Measurements from ENCODE around the gene EIF3L.
A peak's percentile ranks its signal among the peaks of the same experiment; 100 is the strongest.

The EIF3L gene

DNA sequence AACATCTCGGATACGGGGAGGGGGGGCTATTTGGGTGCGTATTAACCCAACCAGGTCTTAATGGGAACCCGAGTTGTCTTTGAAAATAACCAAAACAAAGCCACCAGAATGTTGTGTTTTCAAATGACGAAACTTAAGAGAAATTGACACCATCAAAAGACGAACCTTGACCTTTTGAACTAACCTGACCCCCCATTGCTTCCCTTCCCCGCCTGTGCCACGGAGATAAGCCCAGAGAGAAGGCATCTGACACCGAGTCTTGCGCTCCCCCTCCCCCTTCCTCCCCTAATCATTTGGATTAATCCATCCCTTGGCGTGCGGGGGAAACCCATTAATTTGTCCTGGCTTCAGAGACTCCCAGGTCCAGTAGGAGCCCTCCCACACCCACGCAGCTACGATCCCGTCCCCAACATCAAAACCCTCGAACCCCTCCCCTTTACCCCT lies 46.0 kb upstream of the EIF3L start:
- Histone ChIP-seq H3K4me1 (ENCODE audit: low read depth, poor library complexity, severe bottlenecking) (peaks cover 26% of the 10 kb centered on the region), H3K27ac (no peak overlapping the region), H3K9ac (no peak overlapping the region), H4K20me1 (ENCODE audit: insufficient read depth) (no peaks in the 10 kb centered on the region), H3K27me3 (ENCODE audit: insufficient read depth, low read depth) (peaks cover 50% of the 10 kb centered on the region), H3K4me2 (peak overlapping the region; percentile 89; the same call in 1 of the 2 replicates), H3K36me3 (ENCODE audit: insufficient read depth) (no peaks in the 10 kb centered on the region), H3K4me3 (IDR thresholded peaks at IDR 0.05; ENCODE audit: insufficient read depth, low read depth, low read length) (no peak overlapping the region), H2AFZ (ENCODE audit: low read depth) (peak overlapping the region; percentile 76; the same call in 1 of the 2 replicates), H3K79me2 (ENCODE audit: insufficient read depth, low read depth) (no peaks in the 10 kb centered on the region)
- TF ChIP-seq CTCF (conservative IDR thresholded peaks at IDR 0.05; ENCODE audit: low read depth, low read length), result no peak

- no peaks in the 10 kb centered on the region for H3K79me2 ChIP-seq (ENCODE audit: insufficient read depth, low read depth)
- H3K4me1 ChIP-seq (ENCODE audit: low read depth, poor library complexity, severe bottlenecking), result peaks cover 29% of the 10 kb centered on the region
- TF ChIP-seq CTCF (conservative IDR thresholded peaks at IDR 0.05; ENCODE audit: low read depth, low read length), result no peak
- no peaks in the 10 kb centered on the region for H4K20me1 ChIP-seq (ENCODE audit: insufficient read depth)
- peaks cover 50% of the 10 kb centered on the region for H3K27me3 ChIP-seq (ENCODE audit: insufficient read depth, low read depth)
- no peak overlapping the region for H3K27ac ChIP-seq
- H3K36me3 ChIP-seq (ENCODE audit: insufficient read depth), result no peaks in the 10 kb centered on the region
- no peak overlapping the region for H3K9ac ChIP-seq
- no peak overlapping the region for H2AFZ ChIP-seq (ENCODE audit: low read depth)
- no peak overlapping the region for H3K4me3 ChIP-seq (IDR thresholded peaks at IDR 0.05; ENCODE audit: insufficient read depth, low read depth, low read length)
- H3K4me2 ChIP-seq, result no peak overlapping the region
These were observed 45.4 kb upstream of the EIF3L start for GRCh38 chr22:37803639-37804351.

DNA sequence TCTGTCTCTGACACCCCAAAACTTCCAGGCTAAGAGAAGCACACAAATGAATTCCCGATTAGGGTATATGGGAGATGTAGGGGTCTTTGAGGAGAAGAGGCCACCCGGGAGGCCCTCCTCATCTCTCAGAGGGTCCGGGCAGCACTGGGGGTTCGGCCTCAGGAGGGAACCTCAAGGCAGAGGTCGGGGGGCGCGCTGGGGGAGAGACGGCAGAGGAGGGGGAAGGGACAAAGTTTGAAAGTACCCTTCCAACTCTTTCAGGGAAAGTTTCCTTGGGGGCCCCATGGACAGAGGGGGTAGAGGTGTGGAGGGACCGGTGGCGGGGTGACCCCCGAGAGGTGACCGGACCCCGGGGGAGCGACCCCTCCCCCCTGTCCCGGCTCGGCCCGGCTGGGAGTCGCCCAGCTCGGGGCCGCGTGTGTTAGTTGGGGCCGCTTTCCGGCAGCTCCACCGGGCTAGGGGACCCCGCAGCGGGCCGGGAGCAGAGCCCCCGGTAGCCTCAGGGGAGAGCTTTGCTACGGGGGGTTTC lies 44.8 kb upstream of the EIF3L start:
- no peak overlapping the region for H2AFZ ChIP-seq (ENCODE audit: low read depth)
- no peaks in the 10 kb centered on the region for H4K20me1 ChIP-seq (ENCODE audit: insufficient read depth)
- no peak for TF ChIP-seq CTCF (conservative IDR thresholded peaks at IDR 0.05; ENCODE audit: low read depth, low read length)
- H3K4me3 ChIP-seq (IDR thresholded peaks at IDR 0.05; ENCODE audit: insufficient read depth, low read depth, low read length), result no peak overlapping the region
- peak overlapping the region; percentile 53; the same call in 1 of the 2 replicates for H3K9ac ChIP-seq
- H3K27ac ChIP-seq, result no peak overlapping the region
- no peaks in the 10 kb centered on the region for H3K36me3 ChIP-seq (ENCODE audit: insufficient read depth)
- H3K4me2 ChIP-seq, result no peak overlapping the region
- H3K4me1 ChIP-seq (ENCODE audit: low read depth, poor library complexity, severe bottlenecking), result peaks cover 29% of the 10 kb centered on the region
- no peaks in the 10 kb centered on the region for H3K79me2 ChIP-seq (ENCODE audit: insufficient read depth, low read depth)
- peaks cover 50% of the 10 kb centered on the region for H3K27me3 ChIP-seq (ENCODE audit: insufficient read depth, low read depth)

- Histone ChIP-seq H3K36me3 (ENCODE audit: insufficient read depth) (no peaks in the 10 kb centered on the region), H3K27ac (no peak overlapping the region), H3K9ac (peak overlapping the region; percentile 53; the same call in 1 of the 2 replicates), H4K20me1 (ENCODE audit: insufficient read depth) (no peaks in the 10 kb centered on the region), H3K4me3 (IDR thresholded peaks at IDR 0.05; ENCODE audit: insufficient read depth, low read depth, low read length) (no peak overlapping the region), H3K27me3 (ENCODE audit: insufficient read depth, low read depth) (peaks cover 49% of the 10 kb centered on the region), H3K79me2 (ENCODE audit: insufficient read depth, low read depth) (no peaks in the 10 kb centered on the region), H3K4me2 (no peak overlapping the region), H3K4me1 (ENCODE audit: low read depth, poor library complexity, severe bottlenecking) (peaks cover 29% of the 10 kb centered on the region), H2AFZ (ENCODE audit: low read depth) (no peak overlapping the region)
- TF ChIP-seq CTCF (conservative IDR thresholded peaks at IDR 0.05; ENCODE audit: low read depth, low read length), result no peak
These were observed 44.1 kb upstream of the EIF3L start for GRCh38 chr22:37804881-37805809.
